OCI-LY1 (cell line): ENCODE data around the gene TGM2.

Experiments
- H2AFZ ChIP-seq: fragments of 200-600 bp; sonication (generic), shearing (Covaris generic); 2 replicates; pipeline ENCODE4 v1.6.0; 2014; ENCODE audit warnings: antibody characterized with exemption, mild to moderate bottlenecking, low read length
- H3F3A ChIP-seq: fragments of 200-600 bp; sonication (generic), shearing (Covaris generic); 2 replicates; pipeline ENCODE4 v1.6.0; 2014; ENCODE audit warnings: mild to moderate bottlenecking, antibody characterized with exemption, low read length, moderate library complexity; ENCODE audit not compliant: insufficient read depth
- H3K27ac ChIP-seq: fragments of 200-600 bp; sonication (generic); 2 replicates; pipeline ENCODE4 v1.5.1; 2014; ENCODE audit warnings: low read length, mixed run types, mild to moderate bottlenecking, low read depth; ENCODE audit not compliant: poor library complexity, severe bottlenecking
- H3K27me3 ChIP-seq: fragments of 200-600 bp; sonication (generic); 2 replicates; pipeline ENCODE4 v1.6.0; 2014; ENCODE audit warnings: antibody characterized with exemption, mild to moderate bottlenecking, low read length, moderate library complexity; ENCODE audit not compliant: insufficient read depth
- H3K36me3 ChIP-seq: fragments of 200-600 bp; sonication (generic); 2 replicates; pipeline ENCODE4 v1.6.1; 2014; ENCODE audit warnings: mild to moderate bottlenecking, antibody characterized with exemption, low read length, moderate library complexity, mixed read lengths; ENCODE audit not compliant: insufficient read depth
- H3K4me1 ChIP-seq: fragments of 200-600 bp; sonication (generic); 2 replicates; pipeline ENCODE4 v1.5.1; 2014; ENCODE audit warnings: mild to moderate bottlenecking, low read length, moderate library complexity; ENCODE audit not compliant: insufficient read depth, severe bottlenecking
- H3K4me2 ChIP-seq: fragments of 200-600 bp; sonication (generic), shearing (Covaris generic); 2 replicates; pipeline ENCODE4 v1.6.1; 2014; ENCODE audit warnings: low read length
- H3K4me3 ChIP-seq: fragments of 200-600 bp; sonication (generic); 2 replicates; pipeline ENCODE4 v1.5.1; 2014; ENCODE audit warnings: low read length, low read depth, mild to moderate bottlenecking, mixed read lengths; ENCODE audit not compliant: poor library complexity, severe bottlenecking
- H3K79me2 ChIP-seq: fragments of 200-600 bp; shearing (Covaris generic); 2 replicates; pipeline ENCODE4 v1.6.1; 2016; ENCODE audit warnings: mixed run types, low read length, mixed read lengths; ENCODE audit not compliant: insufficient read depth
- H3K9ac ChIP-seq: fragments of 200-600 bp; sonication (generic), shearing (Covaris generic); 2 replicates; pipeline ENCODE4 v1.6.1; 2014; ENCODE audit warnings: mild to moderate bottlenecking, low read length, mixed read lengths
- H3K9me2 ChIP-seq: fragments of 200-600 bp; sonication (generic), shearing (Covaris generic); 2 replicates; pipeline ENCODE4 v1.6.1; 2014; ENCODE audit warnings: low read depth, mild to moderate bottlenecking, low read length, mixed read lengths
- H3K9me3 ChIP-seq: fragments of 200-600 bp; shearing (Covaris generic); 2 replicates; pipeline ENCODE4 v1.6.1; 2014; ENCODE audit warnings: low read length, mixed read lengths
- H4K20me1 ChIP-seq: fragments of 200-600 bp; sonication (generic), shearing (Covaris generic); 2 replicates; pipeline ENCODE4 v1.6.0; 2016; ENCODE audit warnings: mild to moderate bottlenecking, low read length; ENCODE audit not compliant: insufficient read depth
- EZH2 ChIP-seq: fragments of 200-600 bp; sonication (generic), shearing (Covaris generic); IDR thresholded peaks from 2 replicates; pipeline ENCODE4 v1.8.0; 2017; ENCODE audit warnings: borderline replicate concordance, mixed run types, mild to moderate bottlenecking, antibody characterized with exemption, low read length, moderate library complexity, mixed read lengths
- TF ChIP-seq, protein P1 (sequence below): fragments of 200-600 bp; sonication (generic), shearing (Covaris generic); IDR thresholded peaks from 2 replicates; pipeline ENCODE4 v1.5.1; 2017; ENCODE audit warnings: mild to moderate bottlenecking, antibody characterized with exemption, low read length, moderate library complexity, mixed read lengths

The TGM2 gene

DNA sequence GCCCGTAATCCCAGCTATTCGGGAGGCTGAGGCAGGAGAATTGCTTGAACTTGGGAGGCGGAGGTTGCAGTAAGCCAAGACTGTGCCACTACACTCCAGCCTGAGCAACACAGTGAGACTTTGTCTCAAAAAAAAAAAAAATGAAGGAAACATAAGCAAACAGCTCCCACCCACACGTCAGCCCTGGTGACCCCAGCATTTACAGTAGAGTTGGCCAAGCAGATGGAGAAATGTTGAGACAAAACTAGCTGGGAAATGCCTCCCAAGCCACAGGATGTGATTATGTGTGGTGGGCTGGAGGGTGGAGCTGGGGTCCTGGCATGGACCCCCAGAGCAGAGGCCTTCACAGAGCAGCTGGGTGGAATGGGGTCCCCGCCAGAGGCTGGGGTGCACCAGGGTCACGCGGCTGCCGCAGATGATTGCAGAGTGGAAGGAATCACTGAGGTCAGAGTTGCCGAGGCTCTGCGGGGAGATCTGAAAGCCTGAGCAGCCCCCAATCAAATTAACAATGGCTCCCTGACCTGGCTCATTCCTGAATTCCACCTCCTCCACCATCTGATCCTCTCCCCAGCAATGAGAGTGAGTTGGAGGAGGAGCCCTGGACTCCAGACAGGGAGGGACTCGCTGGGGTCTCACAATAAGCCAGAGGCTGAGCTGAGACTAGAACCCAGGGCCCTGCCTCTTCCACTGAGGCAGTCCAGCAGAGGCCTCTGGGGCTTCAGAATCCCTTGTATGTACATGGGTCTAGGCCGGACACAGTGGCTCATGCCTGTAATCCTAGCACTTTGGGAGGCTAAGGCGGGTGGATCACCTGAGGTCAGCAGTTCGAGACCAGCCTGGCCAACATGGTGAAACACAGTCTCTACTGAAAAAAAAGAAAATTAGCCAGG lies 34.7 kb upstream of the TGM2 start:
- H3K4me1 ChIP-seq, result no peaks in the 10 kb centered on the region
- H3K27me3 ChIP-seq, result no peaks in the 10 kb centered on the region
- H2AFZ ChIP-seq, result no peak overlapping the region
- H3K36me3 ChIP-seq, result no peaks in the 10 kb centered on the region
- H4K20me1 ChIP-seq, result no peaks in the 10 kb centered on the region
- H3F3A ChIP-seq, result no peaks in the 10 kb centered on the region
- H3K9me2 ChIP-seq, result no peaks in the 10 kb centered on the region
- H3K9me3 ChIP-seq, result no peaks in the 10 kb centered on the region
- no peak overlapping the region for H3K9ac ChIP-seq
- H3K4me3 ChIP-seq, result no peak overlapping the region
- H3K4me2 ChIP-seq, result no peak overlapping the region
- TF ChIP-seq EZH2, result no peak
- TF ChIP-seq, protein P1, sequence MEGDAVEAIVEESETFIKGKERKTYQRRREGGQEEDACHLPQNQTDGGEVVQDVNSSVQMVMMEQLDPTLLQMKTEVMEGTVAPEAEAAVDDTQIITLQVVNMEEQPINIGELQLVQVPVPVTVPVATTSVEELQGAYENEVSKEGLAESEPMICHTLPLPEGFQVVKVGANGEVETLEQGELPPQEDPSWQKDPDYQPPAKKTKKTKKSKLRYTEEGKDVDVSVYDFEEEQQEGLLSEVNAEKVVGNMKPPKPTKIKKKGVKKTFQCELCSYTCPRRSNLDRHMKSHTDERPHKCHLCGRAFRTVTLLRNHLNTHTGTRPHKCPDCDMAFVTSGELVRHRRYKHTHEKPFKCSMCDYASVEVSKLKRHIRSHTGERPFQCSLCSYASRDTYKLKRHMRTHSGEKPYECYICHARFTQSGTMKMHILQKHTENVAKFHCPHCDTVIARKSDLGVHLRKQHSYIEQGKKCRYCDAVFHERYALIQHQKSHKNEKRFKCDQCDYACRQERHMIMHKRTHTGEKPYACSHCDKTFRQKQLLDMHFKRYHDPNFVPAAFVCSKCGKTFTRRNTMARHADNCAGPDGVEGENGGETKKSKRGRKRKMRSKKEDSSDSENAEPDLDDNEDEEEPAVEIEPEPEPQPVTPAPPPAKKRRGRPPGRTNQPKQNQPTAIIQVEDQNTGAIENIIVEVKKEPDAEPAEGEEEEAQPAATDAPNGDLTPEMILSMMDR, result no peak
- no peak overlapping the region for H3K27ac ChIP-seq
- H3K79me2 ChIP-seq, result no peaks in the 10 kb centered on the region

DNA sequence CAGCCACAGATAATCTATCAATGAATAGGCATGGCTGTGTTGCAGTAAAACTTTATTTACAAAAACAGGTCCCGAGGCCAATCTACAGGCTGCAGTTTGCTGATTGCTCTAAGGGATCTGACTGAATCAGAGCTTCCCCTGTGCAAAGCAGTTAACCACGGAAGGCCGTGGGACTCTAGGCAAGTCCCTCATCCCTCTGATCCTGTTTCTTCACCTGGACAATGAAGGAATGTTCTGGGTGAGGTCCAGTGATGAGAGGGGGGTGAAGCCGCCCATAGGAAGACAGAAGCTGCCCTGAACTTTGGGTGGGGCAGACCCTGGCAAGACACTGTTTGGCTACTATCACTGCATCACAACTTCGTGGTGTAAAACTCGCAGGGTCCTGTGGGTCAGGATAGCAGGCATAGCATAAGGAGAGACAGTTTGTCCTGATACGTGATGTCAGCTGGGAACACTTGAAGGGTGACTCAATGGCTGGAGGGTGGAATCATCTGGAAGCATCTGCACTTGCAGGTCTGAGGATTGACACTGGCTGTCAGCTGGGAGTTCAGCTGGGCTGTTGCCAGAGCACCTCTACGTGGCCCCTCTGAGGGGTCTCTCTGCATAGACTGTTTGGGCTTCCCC lies 33.3 kb upstream of the TGM2 start:
- no peaks in the 10 kb centered on the region for H3K27me3 ChIP-seq
- no peak overlapping the region for H3K27ac ChIP-seq
- no peaks in the 10 kb centered on the region for H3K4me1 ChIP-seq
- no peak overlapping the region for H2AFZ ChIP-seq
- H3K36me3 ChIP-seq, result no peaks in the 10 kb centered on the region
- no peak overlapping the region for H3K4me3 ChIP-seq
- TF ChIP-seq EZH2, result no peak
- TF ChIP-seq, protein P1, result no peak
- no peak overlapping the region for H3K4me2 ChIP-seq
- H4K20me1 ChIP-seq, result no peaks in the 10 kb centered on the region
- H3K9ac ChIP-seq, result no peak overlapping the region
- H3K79me2 ChIP-seq, result no peaks in the 10 kb centered on the region
- H3F3A ChIP-seq, result no peaks in the 10 kb centered on the region
- H3K9me2 ChIP-seq, result no peaks in the 10 kb centered on the region
- no peaks in the 10 kb centered on the region for H3K9me3 ChIP-seq

DNA sequence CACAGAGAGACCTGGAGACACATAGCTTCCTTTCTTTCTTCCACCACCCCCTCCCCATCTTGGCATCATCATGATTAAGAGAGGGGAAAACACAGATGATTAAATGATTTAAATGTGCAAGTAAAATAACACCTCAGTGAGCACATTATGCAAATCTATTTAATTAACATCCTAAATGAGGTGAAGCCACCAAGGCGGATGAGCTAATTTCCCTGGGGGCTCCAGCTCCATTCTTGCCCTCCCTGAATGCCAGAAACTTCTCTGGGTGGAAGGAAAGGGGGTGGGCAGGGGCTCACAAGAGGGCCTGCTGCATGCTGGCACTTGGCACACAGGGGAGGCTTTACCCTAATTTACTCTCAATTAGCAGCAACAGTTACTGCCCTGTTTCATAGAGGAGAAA lies 32.5 kb upstream of the TGM2 start:
- Histone ChIP-seq H3F3A (no peaks in the 10 kb centered on the region), H3K27me3 (no peaks in the 10 kb centered on the region), H2AFZ (no peak overlapping the region), H3K4me3 (no peak overlapping the region), H3K9ac (no peak overlapping the region), H3K9me2 (no peaks in the 10 kb centered on the region), H3K36me3 (no peaks in the 10 kb centered on the region), H3K4me1 (no peaks in the 10 kb centered on the region), H3K9me3 (no peaks in the 10 kb centered on the region), H3K4me2 (no peak overlapping the region), H4K20me1 (no peaks in the 10 kb centered on the region), H3K27ac (no peak overlapping the region), H3K79me2 (no peaks in the 10 kb centered on the region)
- TF ChIP-seq EZH2, result no peak
- TF ChIP-seq, protein P1, result no peak
